Spleen (tissue), 7 donors: ENCODE measurements around the gene FAAH2.

ENCODE experiments used
- POLR2A ChIP-seq, 3 donors: fragments of 450-650 bp; IDR thresholded peaks; one replicate each; pipeline ENCODE4 v1.5.1; 2017; ENCODE audit warnings: antibody characterized with exemption in 3 of 3, mild to moderate bottlenecking in 1 of 3
- POLR2AphosphoS5 ChIP-seq, 3 donors: sonication (generic); formaldehyde crosslinking; IDR thresholded peaks; one replicate each; pipeline ENCODE4 v1.5.1; 2017; ENCODE audit warnings: antibody characterized with exemption in 3 of 3
- TF ChIP-seq, protein P1 (sequence below), 11 experiments: fragments of 200-600 bp in 7 of 11; fragments of 450-650 bp in 4 of 11; sonication (generic) in 4 of 11; IDR thresholded peaks in 8 of 11; conservative IDR thresholded peaks in 3 of 11; 1 replicate in 7 of 11; 2 replicates in 4 of 11; pipeline versions ENCODE4 v1.4.0 to v1.8.0; 2016 to 2021; ENCODE audit warnings: antibody characterized with exemption in 11 of 11, inconsistent platforms in 4 of 11, mild to moderate bottlenecking in 1 of 11
- donor health status: DM: no; HTN: no; CAD: no; lungs with moderate emphysema.
- donor health status: DM: no; HTN: no; CAD: no.
- donor health status: DM: no; HTN: no; CAD: no.

DNA sequence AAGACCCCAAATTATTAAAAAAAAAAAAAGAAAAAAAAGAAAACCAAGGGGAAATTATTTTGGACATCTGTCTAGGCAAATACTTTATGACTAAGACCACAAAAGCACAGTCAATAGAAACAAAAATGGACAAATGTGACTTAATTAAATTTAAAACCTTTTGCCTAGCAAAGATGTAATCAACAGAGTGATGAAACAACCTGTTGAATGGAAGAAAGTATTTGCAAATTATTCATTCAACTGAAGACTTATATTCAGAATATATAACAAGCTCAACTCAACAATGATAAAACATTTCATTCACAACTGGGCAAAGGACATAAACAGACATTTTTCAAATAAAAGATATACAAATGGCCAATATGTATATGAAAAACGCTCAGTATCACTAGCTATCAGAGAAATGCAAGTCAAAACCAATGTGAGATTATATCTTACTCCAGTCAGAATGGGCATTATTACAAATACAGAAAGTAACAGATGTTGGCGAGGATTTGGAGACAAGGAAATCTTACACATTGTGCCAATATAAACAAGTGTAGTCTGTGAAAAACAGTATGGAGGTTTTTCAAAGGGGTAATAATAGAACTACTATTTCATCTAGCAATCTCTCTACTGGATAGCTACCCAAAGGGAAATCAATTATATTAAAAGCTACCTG, 67.1 kb downstream of the FAAH2 start:
- TF ChIP-seq, protein P1, sequence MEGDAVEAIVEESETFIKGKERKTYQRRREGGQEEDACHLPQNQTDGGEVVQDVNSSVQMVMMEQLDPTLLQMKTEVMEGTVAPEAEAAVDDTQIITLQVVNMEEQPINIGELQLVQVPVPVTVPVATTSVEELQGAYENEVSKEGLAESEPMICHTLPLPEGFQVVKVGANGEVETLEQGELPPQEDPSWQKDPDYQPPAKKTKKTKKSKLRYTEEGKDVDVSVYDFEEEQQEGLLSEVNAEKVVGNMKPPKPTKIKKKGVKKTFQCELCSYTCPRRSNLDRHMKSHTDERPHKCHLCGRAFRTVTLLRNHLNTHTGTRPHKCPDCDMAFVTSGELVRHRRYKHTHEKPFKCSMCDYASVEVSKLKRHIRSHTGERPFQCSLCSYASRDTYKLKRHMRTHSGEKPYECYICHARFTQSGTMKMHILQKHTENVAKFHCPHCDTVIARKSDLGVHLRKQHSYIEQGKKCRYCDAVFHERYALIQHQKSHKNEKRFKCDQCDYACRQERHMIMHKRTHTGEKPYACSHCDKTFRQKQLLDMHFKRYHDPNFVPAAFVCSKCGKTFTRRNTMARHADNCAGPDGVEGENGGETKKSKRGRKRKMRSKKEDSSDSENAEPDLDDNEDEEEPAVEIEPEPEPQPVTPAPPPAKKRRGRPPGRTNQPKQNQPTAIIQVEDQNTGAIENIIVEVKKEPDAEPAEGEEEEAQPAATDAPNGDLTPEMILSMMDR (IDR thresholded peaks at IDR 0.05 in 8 of 11, conservative IDR thresholded peaks at IDR 0.05 in 3 of 11), result no peak
- TF ChIP-seq POLR2AphosphoS5 (IDR thresholded peaks at IDR 0.05) (no peak), POLR2A (IDR thresholded peaks at IDR 0.05) (no peak)
